NCI-H2107 treated with DMSO at 0.1 percent for 48 hours (cell line): ENCODE results near the gene SECTM1.
A peak's percentile ranks its signal among the peaks of the same experiment; 100 is the strongest.
"Not testable (repeated sequence)": the region's sequence is repeated elsewhere in the genome, so short reads cannot be mapped to it uniquely, and the experiment has no call there.

Experiments used
- DNase-seq: peaks from one replicate; lab custom pipeline; 2025; ENCODE audit not compliant: unreplicated experiment; lab: John Stamatoyannopoulos, UW

The SECTM1 gene

DNA sequence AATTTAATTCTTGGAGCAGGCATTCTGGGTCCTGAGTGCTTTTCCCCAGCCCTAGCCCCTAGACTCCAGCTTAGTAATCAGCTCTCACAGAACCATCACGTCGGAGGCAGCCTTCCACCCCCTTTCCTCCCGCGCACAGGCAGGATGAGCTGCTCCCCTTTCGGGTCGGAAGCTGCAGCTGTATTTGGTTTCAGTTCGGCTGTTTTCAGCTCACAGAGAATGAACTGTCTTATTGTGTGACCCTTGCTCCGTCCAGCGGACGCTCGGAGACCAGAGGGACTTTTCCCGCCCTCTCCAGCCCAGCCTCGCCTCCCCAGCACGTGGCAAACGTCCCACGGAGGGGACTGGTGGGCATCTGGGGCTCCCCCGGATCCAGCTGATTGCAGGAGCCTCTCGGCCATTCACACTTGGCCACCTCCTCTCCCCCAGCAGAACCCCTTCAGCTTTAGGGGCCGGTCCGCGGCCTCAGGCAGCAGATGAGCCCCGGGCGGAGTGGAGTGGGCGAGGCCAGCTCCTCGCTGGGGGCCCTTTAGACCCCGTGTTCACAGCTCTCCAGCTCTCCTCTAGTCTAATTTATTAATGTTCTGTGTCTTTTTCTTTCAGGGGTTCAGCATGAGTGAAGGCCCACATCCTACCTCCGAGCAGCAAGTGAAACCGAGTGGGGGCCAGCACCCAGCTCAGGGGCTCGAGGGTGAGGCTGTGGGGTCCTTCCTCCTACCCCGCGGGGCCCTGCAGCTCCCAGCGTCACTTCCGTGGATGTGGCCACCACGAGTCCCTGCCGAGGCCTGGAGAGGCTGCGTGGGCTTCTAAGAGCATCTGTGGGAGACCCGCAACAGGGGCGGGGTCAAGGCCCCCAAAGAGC, 37.1 kb upstream of the SECTM1 start:
- no peak for DNase-seq

DNA sequence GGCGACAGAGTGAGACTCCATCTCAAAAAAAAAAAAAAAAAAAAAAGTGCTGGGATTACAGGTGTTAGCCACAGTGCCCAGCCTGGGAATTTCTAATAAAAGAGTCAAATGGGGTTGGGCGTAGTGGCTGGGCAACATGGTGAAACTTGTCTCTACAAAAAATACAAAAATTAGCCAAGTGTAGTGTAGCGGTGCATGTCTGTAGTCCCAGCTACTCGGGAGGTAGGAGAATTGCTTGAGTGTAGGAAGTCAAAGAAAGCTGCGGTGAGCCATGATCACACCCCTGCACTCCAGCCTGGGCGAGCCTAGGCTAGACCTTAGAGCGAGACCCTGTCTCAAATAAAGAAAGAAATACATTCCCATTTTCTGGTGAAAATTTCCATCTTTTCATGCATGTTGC, 35.6 kb upstream of the SECTM1 start:
- no peak for DNase-seq

- no peak for DNase-seq
Measured at GRCh38 chr17:82367724-82368524, 34.4 kb upstream of the SECTM1 start.

DNA sequence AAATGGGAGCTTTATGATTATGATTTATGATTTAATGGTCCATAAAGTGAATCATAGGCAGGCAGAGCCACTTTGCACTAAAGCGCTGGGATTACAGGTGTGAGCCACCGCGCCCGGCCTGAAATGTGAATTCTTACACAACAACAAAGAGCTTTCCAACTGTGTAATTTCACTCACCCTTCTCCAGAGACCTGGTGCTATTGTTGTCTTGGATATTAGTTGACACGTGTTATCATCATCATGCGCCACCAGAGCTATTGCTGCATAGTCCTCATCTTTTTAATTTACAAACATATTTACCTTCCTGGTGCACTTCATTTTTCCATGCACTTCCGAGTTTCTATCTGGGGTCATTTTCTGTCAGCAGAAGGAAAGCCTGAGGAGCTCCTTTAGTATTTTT, 33.2 kb upstream of the SECTM1 start:
- DNase-seq = peak; percentile 94

- no peak for DNase-seq
Measured at GRCh38 chr17:82365606-82366295, 32.2 kb upstream of the SECTM1 start.

DNA sequence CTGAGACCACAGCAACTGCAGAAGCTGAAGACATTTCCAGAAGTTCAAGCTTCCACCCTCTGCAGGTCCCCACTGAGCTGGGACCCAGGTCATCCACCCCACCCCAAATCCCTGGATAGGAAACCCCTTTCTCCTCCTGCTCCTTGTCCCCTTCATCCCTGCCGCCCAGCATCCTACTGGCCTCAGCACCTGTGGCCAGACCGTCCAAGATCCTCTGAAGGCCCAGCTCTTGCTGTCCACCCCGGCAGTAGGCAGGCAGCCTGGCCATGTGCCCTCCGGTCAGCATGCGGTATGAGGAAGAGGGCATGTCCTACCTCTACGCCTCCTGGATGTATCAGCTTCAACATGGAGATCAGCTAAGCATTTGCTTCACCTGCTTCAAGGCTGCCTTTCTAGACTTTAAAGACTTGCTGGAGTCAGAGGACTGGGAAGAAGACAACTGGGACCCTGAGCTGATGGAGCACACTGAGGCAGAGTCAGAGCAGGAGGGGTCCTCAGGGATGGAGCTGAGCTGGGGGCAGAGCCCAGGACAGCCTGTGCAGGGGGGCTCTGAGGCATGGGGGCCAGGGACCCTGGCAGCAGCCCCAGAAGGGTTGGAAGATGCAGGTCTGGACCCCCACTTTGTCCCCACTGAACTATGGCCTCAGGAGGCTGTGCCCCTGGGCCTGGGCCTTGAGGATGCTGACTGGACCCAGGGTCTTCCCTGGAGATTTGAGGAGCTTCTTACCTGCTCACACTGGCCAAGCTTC, 28.5 kb upstream of the SECTM1 start:
- DNase-seq = no peak

- not testable (repeated sequence) for DNase-seq
Measured at GRCh38 chr17:82359451-82360074, 26.0 kb upstream of the SECTM1 start.

DNA sequence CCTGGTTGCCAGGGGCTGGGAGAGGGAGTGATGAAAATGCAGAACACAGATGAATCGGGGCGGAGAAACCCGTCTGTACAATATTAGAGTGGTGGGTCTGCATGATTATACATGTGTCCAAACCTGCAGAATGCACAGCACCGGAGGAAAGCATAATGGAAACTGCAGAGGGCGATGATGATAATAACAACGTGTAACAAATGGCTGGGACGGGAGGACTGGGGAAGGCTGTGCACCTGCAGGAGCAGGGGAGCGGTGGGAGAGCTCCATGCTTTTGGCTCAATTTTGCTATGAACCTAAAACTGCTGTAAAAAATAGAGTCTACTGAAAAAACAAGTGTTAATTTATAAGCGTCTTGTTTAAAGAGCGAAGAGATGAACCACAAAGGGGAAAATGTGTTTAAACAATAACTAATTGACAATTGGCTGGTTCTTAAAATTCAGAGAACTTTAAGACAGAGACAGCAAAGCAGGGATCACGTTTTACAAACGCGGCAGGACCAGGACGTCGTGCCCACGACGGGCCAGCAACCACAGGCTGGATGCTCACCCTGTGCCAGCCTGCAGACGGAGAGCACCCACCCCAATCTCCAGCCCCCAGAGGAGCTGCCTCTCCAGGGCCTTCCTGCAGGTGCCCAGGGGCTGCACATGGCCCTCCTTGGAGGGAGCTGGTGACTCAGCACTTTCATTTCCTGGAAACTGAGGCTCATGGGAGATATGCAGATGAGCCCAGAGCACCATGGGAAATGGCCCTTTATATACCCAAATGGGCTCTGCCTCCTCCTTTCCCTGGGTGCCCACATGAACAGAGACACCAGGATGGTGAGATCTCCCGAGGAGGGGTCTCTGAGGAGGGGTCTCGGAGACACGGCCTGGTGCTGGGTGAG, 25.1 kb upstream of the SECTM1 start, which contains the start of gene TEX19:
TSS of gene TEX19 (plus strand) at position 783 of the 886 bp plus-strand sequence. CDS start 2,904 bp downstream, outside the sequence.
- no peak for DNase-seq

GRCh38 chr17:82357394-82357793, 23.8 kb upstream of the SECTM1 start:
- DNase-seq = no peak

DNA sequence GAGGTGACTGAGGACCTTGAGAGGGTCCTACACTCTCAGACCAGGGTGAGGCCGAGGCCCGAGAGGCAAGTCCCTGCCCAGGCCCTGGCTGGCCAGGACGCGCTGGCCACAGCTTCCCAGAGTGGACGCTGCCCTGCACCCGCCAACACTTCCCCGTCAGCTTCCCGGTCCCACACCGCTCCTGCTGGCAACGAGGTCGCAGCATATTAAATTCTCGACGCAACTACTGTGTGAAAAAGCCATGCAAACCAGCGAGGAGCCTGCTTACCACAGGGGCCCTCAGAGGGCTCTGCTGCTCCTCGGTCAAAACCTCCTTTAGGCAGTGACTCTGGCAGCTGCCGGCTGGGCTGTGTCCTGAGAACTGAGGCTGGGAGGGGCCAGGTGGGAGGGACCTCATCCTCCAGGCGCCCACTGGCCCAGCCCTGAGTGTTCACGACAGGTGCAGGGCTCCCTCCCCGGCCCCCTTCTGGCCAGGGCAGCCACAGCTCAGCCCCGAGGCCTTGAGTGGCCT, 23.3 kb upstream of the SECTM1 start:
- peak; percentile 38 for DNase-seq

DNA sequence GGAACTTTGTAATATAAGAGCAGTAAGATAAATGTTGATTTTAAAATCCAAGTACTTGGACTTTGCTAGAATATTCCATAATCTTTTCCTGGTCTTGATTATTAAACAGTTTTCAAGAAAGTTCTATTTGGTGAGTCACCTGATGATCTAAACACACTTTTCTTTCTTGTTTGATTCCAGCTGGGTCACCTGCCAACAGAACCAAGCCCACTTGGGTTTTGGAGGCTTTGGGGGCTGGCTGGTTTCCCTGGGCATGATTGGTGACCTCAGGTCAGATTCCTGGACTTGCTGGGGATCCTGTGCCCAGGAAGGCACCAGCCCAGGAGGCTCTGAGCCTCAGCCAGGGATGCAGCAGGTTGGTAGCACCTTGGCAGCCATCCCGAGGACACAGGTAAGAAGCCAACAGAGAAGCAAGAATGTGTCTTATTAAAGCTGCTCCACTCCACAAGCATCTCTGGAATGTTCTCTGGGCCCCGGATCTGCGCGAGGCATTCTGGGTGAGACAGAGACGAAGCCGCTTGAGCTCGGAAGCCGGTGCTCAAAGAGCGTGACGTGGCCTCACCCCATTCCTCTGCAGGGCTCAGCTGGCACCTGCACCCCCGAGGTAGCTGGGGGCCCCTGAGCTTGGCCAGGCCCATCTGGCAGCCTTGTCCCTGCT, 22.3 kb upstream of the SECTM1 start:
- DNase-seq = no peak

DNA sequence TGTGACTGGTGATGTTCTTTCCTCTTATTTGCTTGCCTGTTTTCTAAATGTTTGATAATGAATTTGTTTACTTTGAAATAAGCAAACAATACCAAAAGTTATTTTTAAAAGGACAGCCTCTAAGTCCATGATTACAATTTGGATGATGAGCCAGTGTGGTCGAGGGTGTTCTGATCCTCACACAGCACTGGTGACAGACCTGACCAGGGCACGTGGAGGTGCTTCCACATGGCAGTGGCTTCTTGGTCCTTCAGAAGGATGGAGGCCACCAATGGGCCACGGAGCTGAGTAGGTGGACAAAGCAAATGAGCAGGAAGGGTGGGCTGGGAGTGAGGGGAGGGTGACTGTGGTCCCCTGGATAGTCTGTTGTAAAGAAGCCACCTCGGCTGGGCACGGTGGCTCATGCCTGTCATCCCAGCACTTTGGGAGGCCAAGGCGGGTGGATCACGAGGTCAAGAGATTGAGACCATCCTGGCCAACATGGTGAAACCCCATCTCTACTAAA, 21.3 kb upstream of the SECTM1 start:
- DNase-seq = no peak

GRCh38 chr17:82353484-82353883, 19.9 kb upstream of the SECTM1 start:
- peak; percentile 39 for DNase-seq

- peak; percentile 66 for DNase-seq
Measured at GRCh38 chr17:82351713-82352488, 18.3 kb upstream of the SECTM1 start.

DNA sequence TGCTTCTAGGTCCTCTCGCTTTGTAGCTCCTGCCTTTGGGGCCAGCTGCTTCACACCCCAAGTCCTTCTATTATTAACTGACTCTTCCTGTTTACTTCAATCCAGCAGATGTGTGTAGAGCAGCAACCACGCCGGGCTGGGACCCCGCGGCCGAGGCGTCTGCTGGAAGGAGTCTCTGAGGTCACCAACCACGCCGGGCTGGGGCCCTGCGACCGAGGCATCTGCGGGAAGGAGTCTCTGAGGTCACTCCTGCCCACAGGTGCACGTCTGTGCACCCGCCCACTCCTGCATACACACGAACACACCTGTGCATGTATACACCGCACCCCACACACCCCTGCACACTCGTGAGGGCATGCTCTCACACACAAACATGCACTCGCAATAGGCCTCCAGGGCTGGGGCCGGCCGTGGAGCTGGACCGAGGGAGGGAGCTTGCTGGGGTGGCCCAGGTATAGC, 17.7 kb upstream of the SECTM1 start:
- no peak for DNase-seq

- no peak for DNase-seq
Measured at GRCh38 chr17:82350182-82351030, 16.8 kb upstream of the SECTM1 start.

DNA sequence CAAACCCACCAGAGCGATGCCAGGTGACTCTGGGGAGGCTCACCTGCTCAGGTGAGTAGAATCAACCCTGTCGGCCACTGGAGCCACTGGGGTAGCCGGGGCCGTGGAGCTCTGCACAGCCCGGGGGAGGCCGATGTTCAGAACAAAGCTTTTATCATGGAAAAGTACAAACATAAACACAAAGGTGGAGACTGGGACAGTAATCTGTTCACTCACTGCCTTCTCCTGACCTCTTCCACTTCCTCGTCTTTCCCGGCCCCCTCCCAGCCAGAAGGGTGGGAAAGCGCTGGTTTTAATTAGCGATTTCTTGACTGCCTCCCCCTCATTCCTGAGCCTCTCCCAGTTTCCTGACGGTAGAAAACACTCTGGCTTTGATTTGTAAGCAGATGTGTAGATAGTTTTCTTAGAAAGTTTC, 15.7 kb upstream of the SECTM1 start:
- DNase-seq = no peak
